ENCODE measurements around the gene GALNT8. TPM values are rescaled to one million over a fixed set of nuclear protein-coding genes. Genes with fewer than 3 reads are reported as not detected.

The GALNT8 gene
- total and polyA plus RNA-seq, 2 experiments from 2014 or later, result 3.8 to 7.7 TPM

- H3K27ac ChIP-seq (ENCODE audit: low read depth), result no peak overlapping the region
- TF ChIP-seq JUNB (IDR thresholded peaks at IDR 0.05; ENCODE audit: unreplicated experiment) (no peak), NANOG (IDR thresholded peaks at IDR 0.05; ENCODE audit: borderline replicate concordance) (no peak), ZNF114 (CRISPR knock-in tag; IDR thresholded peaks at IDR 0.05) (no peak), EZH2 (IDR thresholded peaks at IDR 0.05; ENCODE audit: low read depth, unreplicated experiment) (no peak), ETS1 (IDR thresholded peaks at IDR 0.05) (no peak), CREB1 (CRISPR knock-in tag; IDR thresholded peaks at IDR 0.05; ENCODE audit: low read depth) (no peak), ZNF462 (CRISPR knock-in tag; IDR thresholded peaks at IDR 0.05) (no peak), STAT1 (IDR thresholded peaks at IDR 0.05; ENCODE audit: unreplicated experiment) (no peak), ZNF331 (CRISPR knock-in tag; IDR thresholded peaks at IDR 0.05; ENCODE audit: low read depth) (no peak), POLR2AphosphoS5 (IDR thresholded peaks at IDR 0.05; ENCODE audit: low read depth) (no peak), EZH2phosphoT487 (IDR thresholded peaks at IDR 0.05; ENCODE audit: unreplicated experiment) (no peak), REST (IDR thresholded peaks at IDR 0.05; ENCODE audit: unreplicated experiment) (no peak), CTCF (conservative IDR thresholded peaks at IDR 0.05; ENCODE audit: low read depth in 2 of 2) (no peak)
- H2AFZ ChIP-seq, result no peak overlapping the region
- no peaks in the 10 kb centered on the region for H3K79me2 ChIP-seq (replicated peaks; ENCODE audit: insufficient read depth)
- no peaks in the 10 kb centered on the region for H4K20me1 ChIP-seq (replicated peaks; ENCODE audit: insufficient read depth)
- Mint-ChIP-seq H3K27ac (no peak overlapping the region), H3K4me1 (no peaks in the 10 kb centered on the region), H3K9me3 (no peaks in the 10 kb centered on the region), H3K27me3 (ENCODE audit: insufficient read depth, low read depth, poor library complexity) (peaks cover 1% of the 10 kb centered on the region), H3K36me3 (ENCODE audit: low read depth) (peaks cover 9% of the 10 kb centered on the region; the same call in 2 of the 3 replicates), H3K4me3 (no peak overlapping the region)
- no peaks in the 10 kb centered on the region for H3K4me1 ChIP-seq (ENCODE audit: insufficient read depth)
- H3K27me3 ChIP-seq (ENCODE audit: insufficient read depth), result no peaks in the 10 kb centered on the region
- ATAC-seq (no peak), DNase-seq (ENCODE audit: low spot score) (no peak)
- H3K4me3 ChIP-seq, result no peak overlapping the region
- no peaks in the 10 kb centered on the region for H3F3A ChIP-seq (replicated peaks; ENCODE audit: low read depth)
- H3K36me3 ChIP-seq (ENCODE audit: insufficient read depth), result no peaks in the 10 kb centered on the region
- no peaks in the 10 kb centered on the region for H3K9me2 ChIP-seq (ENCODE audit: insufficient read depth)
- no peak overlapping the region for H3K4me2 ChIP-seq
Observed at GRCh38 chr12:4784404-4785054, 64.3 kb downstream of the GALNT8 start.
